HEK293T (cell line): ENCODE measurements around the gene RAB40A.

Experiments
- FOXA1 ChIP-seq: fragments of 450-650 bp; IDR thresholded peaks from 2 replicates; pipeline ENCODE4 v1.6.1; 2016; ENCODE audit warnings: mild to moderate bottlenecking
- FOXK2 ChIP-seq: fragments of 450-650 bp; IDR thresholded peaks from 2 replicates; pipeline ENCODE4 v1.6.1; 2016; ENCODE audit warnings: mild to moderate bottlenecking
- FOXM1 ChIP-seq: fragments of 450-650 bp; IDR thresholded peaks from 2 replicates; pipeline ENCODE4 v1.6.1; 2017; ENCODE audit warnings: mild to moderate bottlenecking, borderline replicate concordance
- HDGF ChIP-seq: fragments of 450-650 bp; IDR thresholded peaks from 2 replicates; pipeline ENCODE4 v1.6.1; 2017; ENCODE audit warnings: antibody characterized with exemption, borderline replicate concordance
- L3MBTL2 ChIP-seq: fragments of 450-650 bp; conservative IDR thresholded peaks from 2 replicates; pipeline ENCODE4 v1.6.1; 2016; ENCODE audit warnings: mild to moderate bottlenecking
- SP1 ChIP-seq: fragments of 450-650 bp; IDR thresholded peaks from 2 replicates; pipeline ENCODE4 v1.6.1; 2017
- SUZ12 ChIP-seq: fragments of 450-650 bp; IDR thresholded peaks from 2 replicates; pipeline ENCODE4 v1.6.1; 2016; ENCODE audit warnings: mild to moderate bottlenecking
- TARDBP ChIP-seq: fragments of 450-650 bp; IDR thresholded peaks from 2 replicates; pipeline ENCODE4 v1.6.1; 2016
- ZNF384 ChIP-seq: fragments of 450-650 bp; IDR thresholded peaks from 2 replicates; pipeline ENCODE4 v1.6.1; 2016
- TF ChIP-seq, protein P1 (sequence below): fragments of 450-650 bp; IDR thresholded peaks from 2 replicates; pipeline ENCODE4 v1.6.1; 2016

DNA sequence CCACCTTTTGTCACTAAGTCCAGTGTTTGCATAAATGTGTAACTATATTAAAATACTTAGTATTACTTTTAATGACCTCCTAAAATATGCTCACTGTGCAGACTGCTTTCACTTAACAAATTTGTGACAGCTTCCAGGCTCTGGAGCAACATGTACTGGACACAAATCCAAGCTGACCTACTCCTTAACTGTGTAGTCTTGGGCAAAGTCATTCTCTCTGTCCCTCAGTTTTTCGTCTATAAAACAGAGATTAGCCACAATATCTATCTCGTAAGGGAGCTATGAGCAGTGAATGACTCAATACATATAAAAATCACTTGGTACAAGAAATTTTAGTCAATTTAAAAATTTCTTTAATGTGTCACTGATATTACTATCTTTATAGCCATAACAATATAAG, 20.4 kb upstream of the RAB40A start:
- TF ChIP-seq HDGF (no peak), SP1 (no peak), TARDBP (no peak), FOXA1 (no peak), FOXM1 (no peak), FOXK2 (no peak), SUZ12 (no peak), L3MBTL2 (no peak), ZNF384 (no peak)
- TF ChIP-seq, protein P1, sequence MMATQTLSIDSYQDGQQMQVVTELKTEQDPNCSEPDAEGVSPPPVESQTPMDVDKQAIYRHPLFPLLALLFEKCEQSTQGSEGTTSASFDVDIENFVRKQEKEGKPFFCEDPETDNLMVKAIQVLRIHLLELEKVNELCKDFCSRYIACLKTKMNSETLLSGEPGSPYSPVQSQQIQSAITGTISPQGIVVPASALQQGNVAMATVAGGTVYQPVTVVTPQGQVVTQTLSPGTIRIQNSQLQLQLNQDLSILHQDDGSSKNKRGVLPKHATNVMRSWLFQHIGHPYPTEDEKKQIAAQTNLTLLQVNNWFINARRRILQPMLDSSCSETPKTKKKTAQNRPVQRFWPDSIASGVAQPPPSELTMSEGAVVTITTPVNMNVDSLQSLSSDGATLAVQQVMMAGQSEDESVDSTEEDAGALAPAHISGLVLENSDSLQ, result no peak
